HepG2 (cell line): Measurements from ENCODE around the gene SMIM9. TPM values are rescaled to one million over a fixed set of nuclear protein-coding genes. Genes with fewer than 3 reads are reported as not detected.
A peak's percentile ranks its signal among the peaks of the same experiment; 100 is the strongest.

Experiments
- ATF4 ChIP-seq, 2 experiments: fragments of 450-650 bp in 1 of 2; sonication (generic) in 1 of 2; formaldehyde crosslinking; IDR thresholded peaks; 2 replicates each; pipeline versions ENCODE4 v1.5.0 to v1.8.0; 2020 to 2022; ENCODE audit warnings: mild to moderate bottlenecking in 1 of 2, missing genetic modification reagents in 1 of 2
- HNF1B ChIP-seq: sonication (generic); formaldehyde crosslinking; IDR thresholded peaks from 2 replicates; pipeline ENCODE4 v1.5.1; 2020; ENCODE audit warnings: mild to moderate bottlenecking, moderate library complexity, missing genetic modification reagents
- KLF15 ChIP-seq: sonication (generic); formaldehyde crosslinking; IDR thresholded peaks from 2 replicates; pipeline ENCODE4 v1.8.1; 2023; ENCODE audit warnings: borderline replicate concordance, mild to moderate bottlenecking, inconsistent platforms, missing genetic modification reagents, mixed read lengths
- KLF9 ChIP-seq: IDR thresholded peaks from 2 replicates; pipeline ENCODE4 v1.6.1; 2016; ENCODE audit warnings: low read depth
- NPAS2 ChIP-seq: sonication (generic); formaldehyde crosslinking; IDR thresholded peaks from 2 replicates; pipeline ENCODE4 v1.8.0; 2022; ENCODE audit warnings: mild to moderate bottlenecking, missing genetic modification reagents, borderline replicate concordance
- PAF1 ChIP-seq: IDR thresholded peaks from 2 replicates; pipeline ENCODE4 v1.6.1; 2016; ENCODE audit warnings: missing genetic modification reagents, missing compliant biosample characterization
- PRDM15 ChIP-seq: sonication (generic); formaldehyde crosslinking; IDR thresholded peaks from 2 replicates; pipeline ENCODE4 v1.4.0; 2020; ENCODE audit warnings: missing genetic modification reagents
- RFXAP ChIP-seq: sonication (generic); formaldehyde crosslinking; IDR thresholded peaks from 2 replicates; pipeline ENCODE4 v1.4.0; 2020; ENCODE audit warnings: missing genetic modification reagents, borderline replicate concordance
- SMC3 ChIP-seq: IDR thresholded peaks from 2 replicates; pipeline ENCODE4 v1.6.1; 2011; ENCODE audit warnings: low read length, improper control_type of control experiment
- TRAFD1 ChIP-seq: sonication (generic); formaldehyde crosslinking; IDR thresholded peaks from 2 replicates; pipeline ENCODE4 v1.5.1; 2020; ENCODE audit warnings: missing genetic modification reagents, mild to moderate bottlenecking, borderline replicate concordance
- ZBTB1 ChIP-seq: sonication (generic); formaldehyde crosslinking; IDR thresholded peaks from 2 replicates; pipeline ENCODE4 v1.4.0; 2020; ENCODE audit warnings: missing genetic modification reagents, borderline replicate concordance
- ZNF331 ChIP-seq: sonication (generic); formaldehyde crosslinking; IDR thresholded peaks from 2 replicates; pipeline ENCODE4 v1.4.0; 2020; ENCODE audit warnings: missing genetic modification reagents
- ZNF564 ChIP-seq: sonication (generic); formaldehyde crosslinking; IDR thresholded peaks from 2 replicates; pipeline ENCODE4 v1.8.1; 2023; ENCODE audit warnings: mild to moderate bottlenecking, missing genetic modification reagents
- ZNF850 ChIP-seq: sonication (generic); formaldehyde crosslinking; conservative IDR thresholded peaks from 2 replicates; pipeline ENCODE4 v1.9.0; 2021; ENCODE audit warnings: mild to moderate bottlenecking, missing genetic modification reagents
- polyA plus RNA-seq, 8 experiments: library from polyadenylated mRNA; depleted of rRNA in 3 of 8; stranded (reverse) in 7 of 8; unstranded in 1 of 8; fragments of >200 nt; fragmentation: Illumina TruSeq in 4 of 8; extraction: Trizol in 4 of 8; gene quantifications; 2 replicates each; pipeline versions ENCODE4 v1.2.1 to v1.2.3, GENCODE V29; 2011 to 2016; ENCODE audit warnings: low read depth in 4 of 8, missing spikeins in 1 of 8, mixed read lengths in 1 of 8; ENCODE audit not compliant: insufficient read depth in 1 of 8
- total RNA-seq, 5 experiments: library from RNA; depleted of rRNA; stranded (reverse); fragments of >200 nt; fragmentation: Illumina TruSeq; extraction: Trizol; gene quantifications; 2 replicates each; pipeline ENCODE4 v1.2.3, GENCODE V29; 2016; ENCODE audit warnings: low read depth in 1 of 5
- TF ChIP-seq, protein P1 (sequence below): IDR thresholded peaks from 2 replicates; pipeline ENCODE4 v1.6.1; 2016; ENCODE audit warnings: mild to moderate bottlenecking
- TF ChIP-seq, protein P2 (sequence below): IDR thresholded peaks from 2 replicates; pipeline ENCODE4 v1.6.1; 2016; ENCODE audit warnings: missing genetic modification reagents, missing compliant biosample characterization
- TF ChIP-seq, protein P3 (sequence below): sonication (generic); formaldehyde crosslinking; IDR thresholded peaks from 2 replicates; pipeline ENCODE4 v1.8.0; 2022; ENCODE audit warnings: low read depth, missing genetic modification reagents

Gene SMIM9
- total and polyA plus RNA-seq, 2 of the 13 experiments (the other 11 are each of a cell fraction or from before 2014, with no cell fraction given) = not detected

GRCh38 chrX:154799556-154800348 lies 34.7 kb downstream of the SMIM9 start (continued):
- TF ChIP-seq PRDM15 (CRISPR knock-in tag) = no peak
- TF ChIP-seq, protein P1, sequence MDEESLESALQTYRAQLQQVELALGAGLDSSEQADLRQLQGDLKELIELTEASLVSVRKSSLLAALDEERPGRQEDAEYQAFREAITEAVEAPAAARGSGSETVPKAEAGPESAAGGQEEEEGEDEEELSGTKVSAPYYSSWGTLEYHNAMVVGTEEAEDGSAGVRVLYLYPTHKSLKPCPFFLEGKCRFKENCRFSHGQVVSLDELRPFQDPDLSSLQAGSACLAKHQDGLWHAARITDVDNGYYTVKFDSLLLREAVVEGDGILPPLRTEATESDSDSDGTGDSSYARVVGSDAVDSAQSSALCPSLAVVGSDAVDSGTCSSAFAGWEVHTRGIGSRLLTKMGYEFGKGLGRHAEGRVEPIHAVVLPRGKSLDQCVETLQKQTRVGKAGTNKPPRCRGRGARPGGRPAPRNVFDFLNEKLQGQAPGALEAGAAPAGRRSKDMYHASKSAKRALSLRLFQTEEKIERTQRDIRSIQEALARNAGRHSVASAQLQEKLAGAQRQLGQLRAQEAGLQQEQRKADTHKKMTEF (CRISPR knock-in tag) = 0 out of 2 replicates have a peak, but pooled peaks have one; percentile 28
- TF ChIP-seq ATF4 (CRISPR knock-in tag; IDR thresholded peaks at IDR 0.05) = no peak
- TF ChIP-seq KLF15 = no peak
- no peak for TF ChIP-seq RFXAP
- no peak for TF ChIP-seq PAF1 (CRISPR knock-in tag)
- 0 out of 2 replicates have a peak, but pooled peaks have one; percentile 30 for TF ChIP-seq ZNF564 (CRISPR knock-in tag)
- TF ChIP-seq, protein P2, sequence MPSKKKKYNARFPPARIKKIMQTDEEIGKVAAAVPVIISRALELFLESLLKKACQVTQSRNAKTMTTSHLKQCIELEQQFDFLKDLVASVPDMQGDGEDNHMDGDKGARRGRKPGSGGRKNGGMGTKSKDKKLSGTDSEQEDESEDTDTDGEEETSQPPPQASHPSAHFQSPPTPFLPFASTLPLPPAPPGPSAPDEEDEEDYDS = no peak
- TF ChIP-seq ZBTB1 (CRISPR knock-in tag) = no peak
- TF ChIP-seq, protein P3, sequence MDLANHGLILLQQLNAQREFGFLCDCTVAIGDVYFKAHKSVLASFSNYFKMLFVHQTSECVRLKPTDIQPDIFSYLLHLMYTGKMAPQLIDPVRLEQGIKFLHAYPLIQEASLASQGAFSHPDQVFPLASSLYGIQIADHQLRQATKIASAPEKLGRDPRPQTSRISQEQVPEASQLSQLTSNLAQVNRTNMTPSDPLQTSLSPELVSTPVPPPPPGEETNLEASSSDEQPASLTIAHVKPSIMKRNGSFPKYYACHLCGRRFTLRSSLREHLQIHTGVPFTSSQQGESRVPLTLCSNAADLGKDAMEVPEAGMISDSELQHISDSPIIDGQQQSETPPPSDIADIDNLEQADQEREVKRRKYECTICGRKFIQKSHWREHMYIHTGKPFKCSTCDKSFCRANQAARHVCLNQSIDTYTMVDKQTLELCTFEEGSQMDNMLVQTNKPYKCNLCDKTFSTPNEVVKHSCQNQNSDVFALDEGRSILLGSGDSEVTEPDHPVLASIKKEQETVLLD = no peak
- no peak for TF ChIP-seq TRAFD1 (CRISPR knock-in tag)
- TF ChIP-seq HNF1B = no peak
- no peak for TF ChIP-seq ZNF331 (CRISPR knock-in tag)
- TF ChIP-seq KLF9 (CRISPR knock-in tag) = no peak
- TF ChIP-seq ZNF850 (CRISPR knock-in tag) = no peak
- TF ChIP-seq SMC3 = no peak
- no peak for TF ChIP-seq NPAS2 (CRISPR knock-in tag)
